Measurements from ENCODE around the gene TTC13.

TTC13 gene

GRCh38 chr1:230907472-230908205 lies 71.0 kb downstream of the TTC13 start:
- DNase-seq (ENCODE audit: low read depth in 2 of 3, low spot score in 1 of 3) = no peak

GRCh38 chr1:230906226-230906625 lies 72.4 kb downstream of the TTC13 start:
- no peak for DNase-seq (ENCODE audit: low read depth in 2 of 3, low spot score in 1 of 3)

- no peak for DNase-seq (ENCODE audit: low read depth in 2 of 3, low spot score in 1 of 3)
Measured at GRCh38 chr1:230905733-230906132, 72.9 kb downstream of the TTC13 start.

- no peak for DNase-seq (ENCODE audit: low read depth in 2 of 3, low spot score in 1 of 3)
Measured at GRCh38 chr1:230902349-230902923, 76.2 kb downstream of the TTC13 start.

- no peak for DNase-seq (ENCODE audit: low read depth in 2 of 3, low spot score in 1 of 3)
Measured at GRCh38 chr1:230901671-230902070, 77.0 kb downstream of the TTC13 start.

GRCh38 chr1:230900984-230901383 lies 77.7 kb downstream of the TTC13 start:
- no peak for DNase-seq (ENCODE audit: low read depth in 2 of 3, low spot score in 1 of 3)

- no peak for DNase-seq (ENCODE audit: low read depth in 2 of 3, low spot score in 1 of 3)
Measured at GRCh38 chr1:230899841-230900251, 78.8 kb downstream of the TTC13 start.

- DNase-seq (ENCODE audit: low read depth in 2 of 3, low spot score in 1 of 3) = no peak
Measured at GRCh38 chr1:230898748-230899147, 79.9 kb downstream of the TTC13 start.

GRCh38 chr1:230898144-230898543 lies 80.5 kb downstream of the TTC13 start:
- DNase-seq (ENCODE audit: low read depth in 2 of 3, low spot score in 1 of 3) = no peak

- no peak for DNase-seq (ENCODE audit: low read depth in 2 of 3, low spot score in 1 of 3)
Measured at GRCh38 chr1:230896779-230897178, 81.9 kb downstream of the TTC13 start.

GRCh38 chr1:230895452-230895851 lies 83.2 kb downstream of the TTC13 start:
- no peak for DNase-seq (ENCODE audit: low read depth in 2 of 3, low spot score in 1 of 3)

- no peak for DNase-seq (ENCODE audit: low read depth in 2 of 3, low spot score in 1 of 3)
Measured at GRCh38 chr1:230894664-230895063, 84.0 kb downstream of the TTC13 start.

GRCh38 chr1:230894032-230894431 lies 84.6 kb downstream of the TTC13 start:
- DNase-seq (ENCODE audit: low read depth in 2 of 3, low spot score in 1 of 3) = no peak

GRCh38 chr1:230892018-230892491 lies 86.6 kb downstream of the TTC13 start:
- no peak for DNase-seq (ENCODE audit: low read depth in 2 of 3, low spot score in 1 of 3)

GRCh38 chr1:230891413-230891812 lies 87.2 kb downstream of the TTC13 start:
- no peak for DNase-seq (ENCODE audit: low read depth in 2 of 3, low spot score in 1 of 3)

- no peak for DNase-seq (ENCODE audit: low read depth in 2 of 3, low spot score in 1 of 3)
Measured at GRCh38 chr1:230884646-230885045, 94.0 kb downstream of the TTC13 start.

- no peak for DNase-seq (ENCODE audit: low read depth in 2 of 3, low spot score in 1 of 3)
Measured at GRCh38 chr1:230883967-230884366, 94.7 kb downstream of the TTC13 start.

- no peak for DNase-seq (ENCODE audit: low read depth in 2 of 3, low spot score in 1 of 3)
Measured at GRCh38 chr1:230879778-230880177, 98.9 kb downstream of the TTC13 start.

GRCh38 chr1:230878591-230878990 lies 100.1 kb downstream of the TTC13 start:
- no peak for DNase-seq (ENCODE audit: low read depth in 2 of 3, low spot score in 1 of 3)

GRCh38 chr1:230877924-230878590 lies 100.6 kb downstream of the TTC13 start:
- DNase-seq (ENCODE audit: low read depth in 2 of 3, low spot score in 1 of 3) = no peak

GRCh38 chr1:230877146-230877923 lies 101.3 kb downstream of the TTC13 start:
- no peak for DNase-seq (ENCODE audit: low read depth in 2 of 3, low spot score in 1 of 3)

Data from stimulated activated CD4-positive, alpha-beta T cell treated with anti-CD3 and anti-CD28 coated beads, Interleukin-12 subunit alpha, Interleukin-12 subunit beta, amount 100 ng/mL, for 48 hours (primary cell).